ENCODE data around the gene ADAMTSL1. TPM values are rescaled to one million over a fixed set of nuclear protein-coding genes. Genes with fewer than 3 reads are reported as not detected.

The ADAMTSL1 gene
- total RNA-seq, 2 donors from 2014 or later: 3.4 to 3.8 TPM

DNA sequence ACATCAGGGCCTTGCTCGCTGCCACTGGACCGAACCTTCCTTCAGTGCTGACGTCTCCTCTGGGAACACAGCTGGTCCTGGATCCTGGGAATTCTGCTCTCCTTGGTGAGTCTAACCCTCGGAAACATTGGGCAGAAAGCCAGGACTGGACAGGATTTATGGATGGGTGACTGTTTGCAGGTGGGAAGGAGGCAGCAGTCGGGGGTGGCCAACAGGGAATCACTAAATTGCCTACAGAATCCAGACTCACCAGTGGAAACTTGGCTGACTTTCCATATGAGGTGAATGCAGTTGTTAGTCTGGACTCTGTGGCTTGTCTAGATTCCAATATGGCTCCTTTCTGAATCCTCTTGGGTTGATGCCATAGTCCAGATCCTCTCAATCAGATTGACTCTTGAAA, 355.9 kb downstream of the ADAMTSL1 start:
- DNase-seq (ENCODE audit: low spot score): no peak
- H3K36me3 ChIP-seq: no peaks in the 10 kb centered on the region
- H3K27me3 ChIP-seq: no peaks in the 10 kb centered on the region
- no peak overlapping the region for H3K27ac ChIP-seq
- peaks cover 0 to 7% of the 10 kb centered on the region in 2 donors for H3K4me1 ChIP-seq
- H3K9me3 ChIP-seq: no peaks in the 10 kb centered on the region
- no peak overlapping the region for H3K4me3 ChIP-seq
- no peak for TF ChIP-seq CTCF (IDR thresholded peaks at IDR 0.05)

- TF ChIP-seq CTCF (IDR thresholded peaks at IDR 0.05): no peak
- Histone ChIP-seq H3K36me3 (no peaks in the 10 kb centered on the region), H3K27me3 (no peaks in the 10 kb centered on the region), H3K9me3 (no peaks in the 10 kb centered on the region), H3K4me1 (no peaks in the 10 kb centered on the region), H3K4me3 (no peak overlapping the region), H3K27ac (no peak overlapping the region)
- DNase-seq (ENCODE audit: low spot score): no peak
Measured at GRCh38 chr9:18834740-18835361, 360.9 kb downstream of the ADAMTSL1 start.

- Histone ChIP-seq H3K36me3 (no peaks in the 10 kb centered on the region), H3K4me1 (no peaks in the 10 kb centered on the region), H3K4me3 (no peak overlapping the region), H3K27ac (no peak overlapping the region), H3K9me3 (no peaks in the 10 kb centered on the region), H3K27me3 (no peaks in the 10 kb centered on the region)
- TF ChIP-seq CTCF (IDR thresholded peaks at IDR 0.05): no peak
- no peak for DNase-seq (ENCODE audit: low spot score)
Measured at GRCh38 chr9:18837402-18837801, 363.4 kb downstream of the ADAMTSL1 start.

DNA sequence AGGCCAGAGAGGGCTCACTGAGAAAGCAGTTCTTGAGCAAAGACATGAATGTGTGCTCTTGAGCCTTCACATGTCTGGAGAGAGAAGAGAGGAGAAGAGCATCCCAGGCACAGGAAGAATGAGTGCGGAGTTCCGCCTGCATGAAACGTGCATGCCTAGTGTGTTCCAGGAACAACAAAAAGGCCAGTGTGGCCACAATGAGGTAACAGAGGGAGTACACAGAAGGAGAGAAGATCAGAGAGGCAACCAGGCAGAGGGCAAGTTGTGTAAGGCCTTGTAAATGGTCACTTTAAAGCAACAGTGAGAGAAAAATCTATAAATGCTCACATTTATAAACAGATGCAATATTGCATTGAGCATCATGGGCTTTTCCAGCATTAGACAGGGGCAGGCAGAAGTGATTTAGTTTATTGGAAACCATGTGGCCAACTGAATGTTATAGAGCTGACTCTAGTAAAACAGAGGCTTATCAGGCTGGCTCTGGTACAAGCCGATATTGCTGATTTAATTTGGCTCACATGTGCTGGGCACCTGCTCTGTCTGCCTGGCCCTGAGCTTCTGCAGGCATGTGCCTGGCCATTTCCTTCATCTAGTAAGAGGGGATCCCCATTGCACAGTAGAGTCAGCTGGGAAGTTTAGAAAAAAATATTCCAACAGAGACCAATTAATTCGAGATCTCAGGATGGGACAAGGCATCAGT, 373.8 kb downstream of the ADAMTSL1 start:
- Histone ChIP-seq H3K9me3 (no peaks in the 10 kb centered on the region), H3K4me1 (peaks cover 0 to 11% of the 10 kb centered on the region in 2 donors), H3K27me3 (no peaks in the 10 kb centered on the region), H3K4me3 (no peak overlapping the region), H3K27ac (no peak overlapping the region), H3K36me3 (no peaks in the 10 kb centered on the region)
- TF ChIP-seq CTCF (IDR thresholded peaks at IDR 0.05): no peak
- no peak for DNase-seq (ENCODE audit: low spot score)

- Histone ChIP-seq H3K4me3 (no peak overlapping the region), H3K27me3 (no peaks in the 10 kb centered on the region), H3K27ac (no peak overlapping the region), H3K4me1 (peaks cover 0 to 11% of the 10 kb centered on the region in 2 donors), H3K36me3 (no peaks in the 10 kb centered on the region), H3K9me3 (no peaks in the 10 kb centered on the region)
- no peak for DNase-seq (ENCODE audit: low spot score)
- no peak for TF ChIP-seq CTCF (IDR thresholded peaks at IDR 0.05)
Measured at GRCh38 chr9:18848657-18849056, 374.7 kb downstream of the ADAMTSL1 start.

All from right atrium auricular region (tissue), 2 donors.